ENCODE data around the gene DRICH1.
"Not testable (repeated sequence)": the region's sequence is repeated elsewhere in the genome, so short reads cannot be mapped to it uniquely, and the experiment has no call there.

The DRICH1 gene

GRCh38 chr22:23632178-23632577, at the start of gene DRICH1:
TSS of gene DRICH1 (minus strand) at chr22:23632321. CDS start at chr22:23632023, 298 bp downstream.
- no peak within 1 kb of the TSS for H3K4me3 Mint-ChIP-seq
- no peaks in the 10 kb centered on the region for H3K27me3 Mint-ChIP-seq
- H3K9me3 Mint-ChIP-seq = no peaks in the 10 kb centered on the region
- H3K36me3 Mint-ChIP-seq (ENCODE audit: low read depth) = no peaks in the 10 kb centered on the region
- H3K27ac Mint-ChIP-seq = no peak within 1 kb of the TSS
- no peaks in the 10 kb centered on the region for H3K4me1 Mint-ChIP-seq (ENCODE audit: low read depth)

- H3K36me3 Mint-ChIP-seq (ENCODE audit: low read depth) = peaks cover 17% of the 10 kb centered on the region
- H3K27ac Mint-ChIP-seq = no peak overlapping the region
- no peaks in the 10 kb centered on the region for H3K4me1 Mint-ChIP-seq (ENCODE audit: low read depth)
- no peaks in the 10 kb centered on the region for H3K27me3 Mint-ChIP-seq
- no peaks in the 10 kb centered on the region for H3K9me3 Mint-ChIP-seq
- H3K4me3 Mint-ChIP-seq = no peak overlapping the region
Observed at GRCh38 chr22:23681026-23681809, 49.1 kb upstream of the DRICH1 start.

- H3K4me1 Mint-ChIP-seq (ENCODE audit: low read depth) = no peaks in the 10 kb centered on the region
- H3K27ac Mint-ChIP-seq = no peak overlapping the region
- no peak overlapping the region for H3K4me3 Mint-ChIP-seq
- no peaks in the 10 kb centered on the region for H3K27me3 Mint-ChIP-seq
- H3K9me3 Mint-ChIP-seq = no peaks in the 10 kb centered on the region
- peaks cover 17% of the 10 kb centered on the region for H3K36me3 Mint-ChIP-seq (ENCODE audit: low read depth)
Observed at GRCh38 chr22:23678133-23678532, 46.0 kb upstream of the DRICH1 start.

- no peaks in the 10 kb centered on the region for H3K27me3 Mint-ChIP-seq
- H3K4me1 Mint-ChIP-seq (ENCODE audit: low read depth) = no peaks in the 10 kb centered on the region
- no peaks in the 10 kb centered on the region for H3K9me3 Mint-ChIP-seq
- no peak overlapping the region for H3K27ac Mint-ChIP-seq
- H3K4me3 Mint-ChIP-seq = no peak overlapping the region
- peaks cover 17% of the 10 kb centered on the region for H3K36me3 Mint-ChIP-seq (ENCODE audit: low read depth)
Observed at GRCh38 chr22:23677701-23677995, 45.5 kb upstream of the DRICH1 start.

GRCh38 chr22:23676841-23677700, 45.0 kb upstream of the DRICH1 start:
- H3K36me3 Mint-ChIP-seq (ENCODE audit: low read depth) = peaks cover 17% of the 10 kb centered on the region
- H3K9me3 Mint-ChIP-seq; H3K4me3 Mint-ChIP-seq; H3K4me1 Mint-ChIP-seq (ENCODE audit: low read depth); H3K27ac Mint-ChIP-seq; H3K27me3 Mint-ChIP-seq: not testable (repeated sequence)

GRCh38 chr22:23675502-23676415, 43.6 kb upstream of the DRICH1 start:
- peaks cover 12% of the 10 kb centered on the region for H3K36me3 Mint-ChIP-seq (ENCODE audit: low read depth)
- H3K4me3 Mint-ChIP-seq = no peak overlapping the region
- H3K9me3 Mint-ChIP-seq = no peaks in the 10 kb centered on the region
- no peaks in the 10 kb centered on the region for H3K27me3 Mint-ChIP-seq
- H3K27ac Mint-ChIP-seq = no peak overlapping the region
- no peaks in the 10 kb centered on the region for H3K4me1 Mint-ChIP-seq (ENCODE audit: low read depth)

- not testable (repeated sequence) for H3K4me3 Mint-ChIP-seq; H3K36me3 Mint-ChIP-seq (ENCODE audit: low read depth); H3K27ac Mint-ChIP-seq
Observed at GRCh38 chr22:23674886-23675501, 42.9 kb upstream of the DRICH1 start.

GRCh38 chr22:23673826-23674690, 41.9 kb upstream of the DRICH1 start:
- no peaks in the 10 kb centered on the region for H3K4me1 Mint-ChIP-seq (ENCODE audit: low read depth)
- H3K27me3 Mint-ChIP-seq = no peaks in the 10 kb centered on the region
- no peak overlapping the region for H3K4me3 Mint-ChIP-seq
- H3K9me3 Mint-ChIP-seq = no peaks in the 10 kb centered on the region
- no peak overlapping the region for H3K27ac Mint-ChIP-seq
- peaks cover 1% of the 10 kb centered on the region for H3K36me3 Mint-ChIP-seq (ENCODE audit: low read depth)

More at GRCh38 chr22:23674886-23675501, 42.9 kb upstream of the DRICH1 start:
- not testable (repeated sequence) for H3K4me1 Mint-ChIP-seq (ENCODE audit: low read depth); H3K9me3 Mint-ChIP-seq; H3K27me3 Mint-ChIP-seq

- H3K4me3 Mint-ChIP-seq = no peak overlapping the region
- H3K36me3 Mint-ChIP-seq (ENCODE audit: low read depth) = no peaks in the 10 kb centered on the region
- H3K27me3 Mint-ChIP-seq = no peaks in the 10 kb centered on the region
- H3K4me1 Mint-ChIP-seq (ENCODE audit: low read depth) = no peaks in the 10 kb centered on the region
- H3K9me3 Mint-ChIP-seq = no peaks in the 10 kb centered on the region
- no peak overlapping the region for H3K27ac Mint-ChIP-seq
Observed at GRCh38 chr22:23673050-23673620, 41.0 kb upstream of the DRICH1 start.

- not testable (repeated sequence) for H3K27ac Mint-ChIP-seq; H3K4me3 Mint-ChIP-seq; H3K4me1 Mint-ChIP-seq (ENCODE audit: low read depth); H3K36me3 Mint-ChIP-seq (ENCODE audit: low read depth); H3K9me3 Mint-ChIP-seq; H3K27me3 Mint-ChIP-seq
Observed at GRCh38 chr22:23672307-23673049, 40.4 kb upstream of the DRICH1 start.

- not testable (repeated sequence) for H3K27me3 Mint-ChIP-seq; H3K27ac Mint-ChIP-seq; H3K36me3 Mint-ChIP-seq (ENCODE audit: low read depth); H3K4me1 Mint-ChIP-seq (ENCODE audit: low read depth); H3K4me3 Mint-ChIP-seq; H3K9me3 Mint-ChIP-seq
Observed at GRCh38 chr22:23671387-23671786, 39.3 kb upstream of the DRICH1 start.

- Mint-ChIP-seq H3K36me3 (ENCODE audit: low read depth) (no peaks in the 10 kb centered on the region), H3K4me1 (ENCODE audit: low read depth) (no peaks in the 10 kb centered on the region), H3K9me3 (no peaks in the 10 kb centered on the region), H3K27ac (no peak overlapping the region), H3K27me3 (no peaks in the 10 kb centered on the region), H3K4me3 (no peak overlapping the region)
Observed at GRCh38 chr22:23670378-23671295, 38.5 kb upstream of the DRICH1 start.
